IPS-18a (cell line): ENCODE results near the gene CMTM5.

Experiments used
- H3K27ac ChIP-seq: one replicate; pipeline ENCODE4 v1.5.1; 2013; ENCODE audit warnings: low read length
- H3K27me3 ChIP-seq: one replicate; pipeline ENCODE4 v1.6.1; 2013; ENCODE audit warnings: mild to moderate bottlenecking, low read length; ENCODE audit not compliant: control insufficient read depth, insufficient read depth
- H3K36me3 ChIP-seq: one replicate; pipeline ENCODE4 v1.6.1; 2013; ENCODE audit warnings: low read depth, low read length; ENCODE audit not compliant: control insufficient read depth
- H3K4me1 ChIP-seq: one replicate; pipeline ENCODE4 v1.6.1; 2013; ENCODE audit warnings: low read depth, low read length; ENCODE audit not compliant: control insufficient read depth
- H3K4me3 ChIP-seq: one replicate; pipeline ENCODE4 v1.5.1; 2013; ENCODE audit warnings: low read length
- H3K9ac ChIP-seq: one replicate; pipeline ENCODE4 v1.6.1; 2013; ENCODE audit warnings: mild to moderate bottlenecking, low read length, moderate library complexity
- H3K9me3 ChIP-seq: one replicate; pipeline ENCODE4 v1.6.1; 2013; ENCODE audit warnings: low read depth, low read length; ENCODE audit not compliant: control insufficient read depth

Gene CMTM5

GRCh38 chr14:23371865-23372264, 5.0 kb upstream of the CMTM5 start:
- H3K9me3 ChIP-seq: no peaks in the 10 kb centered on the region
- H3K27me3 ChIP-seq: no peaks in the 10 kb centered on the region
- H3K27ac ChIP-seq: no peak overlapping the region
- peaks cover 8% of the 10 kb centered on the region for H3K4me1 ChIP-seq
- no peak overlapping the region for H3K4me3 ChIP-seq
- H3K9ac ChIP-seq: no peak overlapping the region
- H3K36me3 ChIP-seq: no peaks in the 10 kb centered on the region

- Histone ChIP-seq H3K9ac (no peak within 1 kb of the TSS), H3K27ac (no peak within 1 kb of the TSS), H3K27me3 (peaks cover 2% of the 10 kb centered on the region), H3K4me1 (peaks cover 4% of the 10 kb centered on the region), H3K36me3 (no peaks in the 10 kb centered on the region), H3K4me3 (no peak within 1 kb of the TSS), H3K9me3 (no peaks in the 10 kb centered on the region)
Measured at GRCh38 chr14:23372509-23372908, 4.3 kb upstream of the CMTM5 start, which contains the start of gene IL25. Gene IL25 (plus strand): TSS chr14:23372809.

GRCh38 chr14:23373041-23373440, 3.8 kb upstream of the CMTM5 start:
- H3K4me3 ChIP-seq: no peak overlapping the region
- no peak overlapping the region for H3K27ac ChIP-seq
- H3K36me3 ChIP-seq: no peaks in the 10 kb centered on the region
- no peaks in the 10 kb centered on the region for H3K9me3 ChIP-seq
- H3K4me1 ChIP-seq: peaks cover 4% of the 10 kb centered on the region
- H3K9ac ChIP-seq: no peak overlapping the region
- peaks cover 7% of the 10 kb centered on the region for H3K27me3 ChIP-seq

GRCh38 chr14:23375527-23376251, 1.2 kb upstream of the CMTM5 start:
- Histone ChIP-seq H3K27me3 (peaks cover 8% of the 10 kb centered on the region), H3K4me3 (no peak overlapping the region)

GRCh38 chr14:23377198-23377550, 328 bp downstream of the CMTM5 start:
- no peaks in the 10 kb centered on the region for H3K9me3 ChIP-seq
- H3K4me3 ChIP-seq: no peak overlapping the region
- H3K9ac ChIP-seq: no peak overlapping the region
- H3K36me3 ChIP-seq: no peaks in the 10 kb centered on the region
- peaks cover 4% of the 10 kb centered on the region for H3K4me1 ChIP-seq
- no peak overlapping the region for H3K27ac ChIP-seq
- H3K27me3 ChIP-seq: peaks cover 8% of the 10 kb centered on the region

More at GRCh38 chr14:23375527-23376251, 1.2 kb upstream of the CMTM5 start:
- Histone ChIP-seq H3K4me1 (peaks cover 4% of the 10 kb centered on the region), H3K27ac (no peak overlapping the region), H3K9ac (no peak overlapping the region), H3K36me3 (no peaks in the 10 kb centered on the region), H3K9me3 (no peaks in the 10 kb centered on the region)

- Histone ChIP-seq H3K27ac (no peak overlapping the region), H3K9ac (no peak overlapping the region), H3K27me3 (peaks cover 8% of the 10 kb centered on the region), H3K4me3 (no peak overlapping the region), H3K9me3 (no peaks in the 10 kb centered on the region), H3K4me1 (peaks cover 4% of the 10 kb centered on the region), H3K36me3 (no peaks in the 10 kb centered on the region)
Measured at GRCh38 chr14:23377573-23378563, 1.0 kb downstream of the CMTM5 start.

- Histone ChIP-seq H3K4me3 (no peak overlapping the region), H3K27ac (no peak overlapping the region), H3K27me3 (peaks cover 8% of the 10 kb centered on the region), H3K4me1 (peaks cover 4% of the 10 kb centered on the region), H3K9ac (no peak overlapping the region), H3K36me3 (no peaks in the 10 kb centered on the region), H3K9me3 (no peaks in the 10 kb centered on the region)
Measured at GRCh38 chr14:23378612-23379220, 1.9 kb downstream of the CMTM5 start.

- no peak overlapping the region for H3K27ac ChIP-seq
- H3K4me1 ChIP-seq: peaks cover 4% of the 10 kb centered on the region
- no peak overlapping the region for H3K9ac ChIP-seq
- H3K27me3 ChIP-seq: peaks cover 8% of the 10 kb centered on the region
- no peaks in the 10 kb centered on the region for H3K36me3 ChIP-seq
- H3K4me3 ChIP-seq: no peak overlapping the region
- no peaks in the 10 kb centered on the region for H3K9me3 ChIP-seq
Measured at GRCh38 chr14:23379366-23380196, 2.7 kb downstream of the CMTM5 start.

- no peak overlapping the region for H3K9ac ChIP-seq
Measured at GRCh38 chr14:23380197-23380914, 3.5 kb downstream of the CMTM5 start.

GRCh38 chr14:23380976-23381375, 4.1 kb downstream of the CMTM5 start:
- no peak overlapping the region for H3K9ac ChIP-seq

More at GRCh38 chr14:23380197-23380914, 3.5 kb downstream of the CMTM5 start:
- H3K36me3 ChIP-seq: no peaks in the 10 kb centered on the region
- peaks cover 8% of the 10 kb centered on the region for H3K27me3 ChIP-seq
- no peak overlapping the region for H3K4me3 ChIP-seq
- H3K27ac ChIP-seq: no peak overlapping the region
- peaks cover 4% of the 10 kb centered on the region for H3K4me1 ChIP-seq
- H3K9me3 ChIP-seq: no peaks in the 10 kb centered on the region

More at GRCh38 chr14:23380976-23381375, 4.1 kb downstream of the CMTM5 start:
- Histone ChIP-seq H3K4me3 (no peak overlapping the region), H3K27me3 (peaks cover 8% of the 10 kb centered on the region), H3K36me3 (no peaks in the 10 kb centered on the region), H3K9me3 (no peaks in the 10 kb centered on the region), H3K27ac (no peak overlapping the region), H3K4me1 (peaks cover 4% of the 10 kb centered on the region)
